ENCODE results near the gene CFAP97D1.

The CFAP97D1 gene

DNA sequence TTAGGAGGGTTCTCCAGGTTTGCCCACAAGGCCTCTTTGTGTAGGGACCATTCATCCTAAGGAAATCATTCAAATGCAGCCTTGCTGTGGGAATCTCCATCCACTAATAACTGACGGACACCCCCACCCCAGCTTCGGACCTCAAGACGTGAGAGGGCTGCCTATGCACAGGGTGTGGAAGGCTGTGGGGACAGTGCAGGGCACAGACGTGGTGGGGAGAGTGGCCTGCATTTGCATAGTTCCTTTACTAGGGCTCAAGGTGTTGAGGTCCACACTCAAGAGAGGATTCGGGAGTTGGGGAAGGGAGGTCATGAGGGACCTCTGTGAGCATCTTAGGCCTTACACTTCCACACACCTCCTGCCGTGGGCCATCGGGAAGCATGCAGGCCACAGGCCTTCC is 11.3 kb upstream of the CFAP97D1 start:
- TF ChIP-seq, protein P1, sequence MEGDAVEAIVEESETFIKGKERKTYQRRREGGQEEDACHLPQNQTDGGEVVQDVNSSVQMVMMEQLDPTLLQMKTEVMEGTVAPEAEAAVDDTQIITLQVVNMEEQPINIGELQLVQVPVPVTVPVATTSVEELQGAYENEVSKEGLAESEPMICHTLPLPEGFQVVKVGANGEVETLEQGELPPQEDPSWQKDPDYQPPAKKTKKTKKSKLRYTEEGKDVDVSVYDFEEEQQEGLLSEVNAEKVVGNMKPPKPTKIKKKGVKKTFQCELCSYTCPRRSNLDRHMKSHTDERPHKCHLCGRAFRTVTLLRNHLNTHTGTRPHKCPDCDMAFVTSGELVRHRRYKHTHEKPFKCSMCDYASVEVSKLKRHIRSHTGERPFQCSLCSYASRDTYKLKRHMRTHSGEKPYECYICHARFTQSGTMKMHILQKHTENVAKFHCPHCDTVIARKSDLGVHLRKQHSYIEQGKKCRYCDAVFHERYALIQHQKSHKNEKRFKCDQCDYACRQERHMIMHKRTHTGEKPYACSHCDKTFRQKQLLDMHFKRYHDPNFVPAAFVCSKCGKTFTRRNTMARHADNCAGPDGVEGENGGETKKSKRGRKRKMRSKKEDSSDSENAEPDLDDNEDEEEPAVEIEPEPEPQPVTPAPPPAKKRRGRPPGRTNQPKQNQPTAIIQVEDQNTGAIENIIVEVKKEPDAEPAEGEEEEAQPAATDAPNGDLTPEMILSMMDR (IDR thresholded peaks at IDR 0.05) = no peak

DNA sequence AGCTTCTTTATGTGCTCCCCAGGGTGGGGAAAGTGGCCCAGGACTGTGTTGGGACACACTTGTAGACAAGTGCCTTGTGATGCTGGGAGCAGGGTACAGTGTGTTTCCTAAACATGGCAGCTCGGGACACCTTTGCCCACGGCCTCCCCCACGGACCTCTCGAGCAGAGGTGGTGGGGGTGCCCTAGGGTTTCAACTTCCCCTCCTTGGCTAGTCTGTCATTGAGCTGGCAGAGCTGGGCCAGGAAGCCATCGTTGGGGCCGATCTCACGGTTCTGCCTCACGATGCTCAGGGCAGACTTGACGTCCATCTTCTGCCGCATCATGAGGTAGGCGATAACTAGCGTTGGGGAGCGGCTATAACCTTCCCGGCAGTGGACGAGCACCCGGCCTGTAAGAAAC is 10.8 kb upstream of the CFAP97D1 start:
- TF ChIP-seq, protein P1 (IDR thresholded peaks at IDR 0.05) = no peak

DNA sequence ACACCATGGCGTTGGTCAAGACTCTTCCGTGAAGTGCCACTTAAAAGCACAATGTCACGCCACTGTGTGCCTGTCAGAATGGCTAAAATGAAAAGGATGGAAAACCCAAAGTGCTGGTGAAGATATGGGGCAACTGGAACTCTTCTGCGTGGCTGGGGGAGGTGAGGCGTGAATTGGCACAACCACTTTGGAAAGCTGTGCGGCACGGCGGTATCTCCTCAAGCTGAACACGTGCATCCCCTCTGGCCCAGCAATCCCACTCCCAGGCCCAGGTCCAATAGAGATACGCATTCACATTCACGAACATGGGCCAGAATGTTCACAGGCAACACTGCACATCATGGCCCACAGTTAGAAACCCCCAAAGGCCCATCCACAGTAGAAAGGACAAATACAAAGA is 10.4 kb upstream of the CFAP97D1 start:
- TF ChIP-seq, protein P1 (IDR thresholded peaks at IDR 0.05) = no peak

DNA sequence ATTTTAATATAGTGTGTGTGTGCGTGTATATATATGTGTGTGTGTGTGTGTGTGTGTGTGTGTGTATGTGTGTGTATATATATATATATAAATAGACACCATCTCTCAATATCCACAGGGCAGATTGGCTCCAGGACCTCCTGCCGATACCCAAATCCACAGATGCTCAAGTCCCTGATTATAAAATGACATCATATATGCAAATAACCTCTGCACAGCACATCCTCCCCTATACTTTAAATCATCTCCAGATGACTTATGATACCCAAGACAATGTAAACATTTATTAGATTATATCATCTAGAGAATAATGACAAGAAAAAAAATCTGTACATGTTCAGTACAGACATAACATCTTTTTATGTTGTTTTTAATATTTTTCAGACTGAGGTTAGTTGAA is 9.3 kb upstream of the CFAP97D1 start:
- TF ChIP-seq, protein P1 (IDR thresholded peaks at IDR 0.05) = no peak

DNA sequence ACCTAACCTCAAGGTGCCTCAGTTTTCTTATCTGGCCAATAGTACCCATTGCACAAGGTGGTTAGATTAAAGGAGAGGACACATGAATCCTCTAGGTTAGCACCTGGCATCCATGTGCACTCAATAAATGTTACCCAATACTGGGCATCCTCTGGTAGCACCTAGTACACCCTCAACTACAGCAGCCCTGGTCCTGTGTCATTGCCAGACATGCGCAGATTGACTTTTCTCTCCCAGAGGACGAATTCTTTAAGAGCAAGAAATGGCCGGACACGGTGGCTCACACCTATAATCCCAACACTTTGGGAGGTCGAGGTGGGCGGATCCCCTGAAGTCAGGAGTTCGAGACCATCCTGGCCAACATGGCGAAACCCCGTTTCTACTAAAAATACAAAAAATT is 8.8 kb upstream of the CFAP97D1 start:
- TF ChIP-seq, protein P1 (IDR thresholded peaks at IDR 0.05) = no peak

DNA sequence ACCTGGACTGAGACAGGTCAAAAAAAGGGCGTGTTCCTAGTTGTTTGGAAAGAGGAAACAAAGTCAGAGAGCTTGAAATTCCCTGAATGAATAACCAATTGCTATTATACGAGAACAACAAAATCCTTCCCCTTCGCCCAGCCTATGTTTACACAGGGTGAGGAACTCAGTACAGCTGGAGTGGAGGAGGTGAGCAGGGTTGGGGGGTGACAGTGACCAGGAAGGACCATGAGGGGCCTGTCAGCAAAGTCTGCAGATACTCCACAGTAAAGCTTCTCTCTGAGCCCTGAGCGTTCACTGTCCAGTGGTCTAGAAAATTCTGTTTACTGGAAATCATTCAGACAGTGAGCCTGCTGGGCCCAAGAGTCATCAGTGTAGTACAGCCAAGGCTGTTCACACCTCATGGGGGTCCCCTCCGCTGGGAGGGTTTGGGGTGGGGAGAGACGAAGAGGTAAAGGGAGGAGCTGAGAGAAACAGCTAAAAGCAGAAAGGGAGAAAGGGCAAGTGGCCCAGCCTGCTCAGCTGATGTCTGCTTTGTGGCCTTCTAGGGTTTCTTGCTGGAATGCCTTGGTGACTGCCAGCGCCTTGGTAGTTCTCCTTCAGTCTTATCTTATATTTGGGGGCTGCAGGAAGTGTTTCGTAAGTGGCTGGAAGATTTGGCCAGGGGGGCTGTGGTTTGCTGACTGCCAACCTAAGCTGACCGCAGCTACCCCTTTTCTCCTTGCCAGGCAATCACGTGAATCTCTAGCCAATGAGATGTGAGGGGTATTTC is 7.2 kb upstream of the CFAP97D1 start:
- TF ChIP-seq, protein P1 (IDR thresholded peaks at IDR 0.05) = no peak

DNA sequence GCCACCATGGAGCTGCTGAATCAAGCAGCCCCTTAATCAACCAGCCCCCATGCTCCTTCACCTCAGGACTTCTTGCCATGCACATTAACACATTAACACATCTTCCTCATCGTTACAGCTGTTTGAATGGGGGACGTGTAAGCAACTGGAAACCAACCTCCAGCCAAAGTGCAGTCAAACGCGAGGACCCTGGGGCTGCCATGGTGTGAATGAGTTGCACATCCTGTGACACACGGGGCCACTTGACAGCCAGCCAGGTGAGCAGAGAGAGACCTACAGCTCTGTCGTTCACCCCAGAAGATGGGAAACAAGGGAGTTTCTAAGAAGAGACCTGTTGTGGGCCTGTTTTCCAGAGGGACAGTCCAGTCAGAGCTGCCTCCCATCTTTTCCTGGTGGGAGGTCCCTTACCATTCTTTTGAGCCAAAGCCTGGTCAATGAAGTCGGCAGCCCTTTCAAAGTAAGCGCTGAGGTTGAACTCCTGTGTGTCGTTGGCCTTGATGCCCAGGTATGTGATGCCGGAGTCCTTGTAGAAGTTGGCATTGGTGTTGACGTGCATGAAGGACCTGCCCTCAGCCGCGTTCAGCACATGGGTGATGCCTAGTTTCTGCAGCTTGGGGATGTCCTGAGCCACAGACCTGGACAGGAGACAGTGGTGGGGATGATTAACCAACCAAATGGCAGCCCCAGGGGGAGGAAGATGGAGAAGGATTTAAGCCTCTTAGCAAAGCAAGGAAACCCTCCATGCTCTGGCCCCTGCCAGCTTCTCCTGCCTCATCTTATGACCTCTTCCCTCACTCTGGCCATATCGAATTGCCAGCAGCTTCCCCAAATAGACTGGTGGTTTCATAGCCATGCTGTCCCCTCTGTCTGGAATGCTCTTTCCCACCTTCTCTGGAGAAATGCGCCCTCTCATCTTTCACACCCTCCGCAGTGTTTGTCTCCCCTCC is 5.7 kb upstream of the CFAP97D1 start:
- TF ChIP-seq, protein P1 (IDR thresholded peaks at IDR 0.05) = no peak
